Keratinocyte (primary cell): Measurements from ENCODE around the gene PARP3. TPM values are rescaled to one million over a fixed set of nuclear protein-coding genes. Genes with fewer than 3 reads are reported as not detected.

Experiments used
- DNase-seq: peaks from one replicate; pipeline ENCODE4 v3.0.0-alpha.2; 2011; ENCODE audit warnings: low read depth, missing footprints, low spot score
- FAIRE-seq: peaks from 2 replicates; lab custom pipeline; 2011; peaks lifted over from hg19 to GRCh38; lab: Jason Lieb, UNC
- H2AFZ ChIP-seq: 2 replicates; pipeline ENCODE4 v1.6.0; 2012; ENCODE audit warnings: low read length, control low read depth, inconsistent platforms; ENCODE audit not compliant: control insufficient read depth
- H3K27ac ChIP-seq: 2 replicates; pipeline ENCODE4 v1.5.1; 2011; ENCODE audit warnings: low read length; ENCODE audit not compliant: control insufficient read depth, insufficient read depth
- H3K27me3 ChIP-seq: 3 replicates; pipeline ENCODE4 v1.6.0; 2011; ENCODE audit warnings: low read length; ENCODE audit not compliant: control insufficient read depth, insufficient read depth; ENCODE audit errors: extremely low read depth
- H3K36me3 ChIP-seq, 2 experiments: 2 replicates in 1 of 2; 3 replicates in 1 of 2; pipeline ENCODE4 v1.5.1; 2011; ENCODE audit warnings: low read length in 2 of 2, mild to moderate bottlenecking in 1 of 2; ENCODE audit not compliant: control insufficient read depth in 2 of 2, insufficient read depth in 2 of 2; ENCODE audit errors: extremely low read depth in 1 of 2
- H3K4me1 ChIP-seq: 3 replicates; pipeline ENCODE4 v1.5.1; 2011; ENCODE audit warnings: low read length; ENCODE audit not compliant: control insufficient read depth, insufficient read depth; ENCODE audit errors: extremely low read depth
- H3K4me2 ChIP-seq: 3 replicates; pipeline ENCODE4 v1.6.0; 2011; ENCODE audit warnings: low read depth, low read length; ENCODE audit not compliant: control insufficient read depth, insufficient read depth; ENCODE audit errors: extremely low read depth
- H3K4me3 ChIP-seq, 3 experiments: fragments of 200-600 bp in 1 of 3; sonication (generic) in 1 of 3; 2 replicates in 2 of 3; 3 replicates in 1 of 3; pipeline ENCODE4 v1.5.1; 2011 to 2016; ENCODE audit warnings: low read length in 3 of 3, mild to moderate bottlenecking in 3 of 3, control low read depth in 2 of 3, inconsistent platforms in 1 of 3, low read depth in 1 of 3, mixed read lengths in 1 of 3, mixed run types in 1 of 3, moderate library complexity in 1 of 3; ENCODE audit not compliant: control insufficient read depth in 2 of 3, insufficient read depth in 2 of 3; ENCODE audit errors: extremely low read depth in 1 of 3
- H3K79me2 ChIP-seq: 2 replicates; pipeline ENCODE4 v1.6.0; 2012; ENCODE audit warnings: low read length; ENCODE audit not compliant: control insufficient read depth, insufficient read depth
- H3K9ac ChIP-seq: 3 replicates; pipeline ENCODE4 v1.6.0; 2011; ENCODE audit warnings: low read length; ENCODE audit not compliant: control insufficient read depth, insufficient read depth; ENCODE audit errors: extremely low read depth
- H3K9me1 ChIP-seq: 3 replicates; pipeline ENCODE4 v1.6.0; 2011; ENCODE audit warnings: low read length; ENCODE audit not compliant: control insufficient read depth, insufficient read depth; ENCODE audit errors: extremely low read depth
- H3K9me3 ChIP-seq: 2 replicates; pipeline ENCODE4 v1.5.1; 2012; ENCODE audit warnings: low read depth, low read length; ENCODE audit not compliant: control insufficient read depth
- H4K20me1 ChIP-seq: 3 replicates; pipeline ENCODE4 v1.6.0; 2011; ENCODE audit warnings: low read length; ENCODE audit not compliant: control insufficient read depth, insufficient read depth; ENCODE audit errors: extremely low read depth
- EZH2 ChIP-seq: IDR thresholded peaks from one replicate; pipeline ENCODE4 v1.6.1; 2012; ENCODE audit warnings: inconsistent platforms, mild to moderate bottlenecking, low read length, moderate library complexity
- dilution Hi-C: fragments of 300-500 bp; cut with MboI; formaldehyde crosslinking; loops from one replicate; pipeline ENCODE4 v1.7.0; 2020; ENCODE audit warnings: low sequenced_read_pairs; ENCODE audit not compliant: extremely low pct_ligation_motif_present
- polyA plus RNA-seq, 5 experiments: library from polyadenylated mRNA; depleted of rRNA in 3 of 5; stranded (reverse) in 3 of 5; stranded (forward) in 1 of 5; unstranded in 1 of 5; fragments of >200 nt; gene quantifications; 1 replicate in 1 of 5; 2 replicates in 3 of 5; 3 replicates in 1 of 5; pipeline versions ENCODE4 v1.2.1 to v1.2.3, GENCODE V29; 2011 to 2012; ENCODE audit warnings: missing spikeins in 2 of 5, low read depth in 1 of 5, low replicate concordance in 1 of 5
- TF ChIP-seq, protein P1 (sequence below), 3 experiments: IDR thresholded peaks in 1 of 3; conservative IDR thresholded peaks in 1 of 3; optimal IDR thresholded peaks in 1 of 3; 2 replicates in 2 of 3; 3 replicates in 1 of 3; pipeline versions ENCODE3 to v1.5.1; 2011; ENCODE audit warnings: low read length in 3 of 3, mild to moderate bottlenecking in 3 of 3, moderate library complexity in 2 of 3, control low read depth in 1 of 3, inconsistent platforms in 1 of 3; ENCODE audit not compliant: insufficient read depth in 2 of 3; ENCODE audit errors: extremely low read depth in 1 of 3

The PARP3 gene
- polyA plus RNA-seq, 1 donor (not counting 4 experiments of a cell fraction or from before 2014, with no cell fraction given): 6.4 TPM

DNA sequence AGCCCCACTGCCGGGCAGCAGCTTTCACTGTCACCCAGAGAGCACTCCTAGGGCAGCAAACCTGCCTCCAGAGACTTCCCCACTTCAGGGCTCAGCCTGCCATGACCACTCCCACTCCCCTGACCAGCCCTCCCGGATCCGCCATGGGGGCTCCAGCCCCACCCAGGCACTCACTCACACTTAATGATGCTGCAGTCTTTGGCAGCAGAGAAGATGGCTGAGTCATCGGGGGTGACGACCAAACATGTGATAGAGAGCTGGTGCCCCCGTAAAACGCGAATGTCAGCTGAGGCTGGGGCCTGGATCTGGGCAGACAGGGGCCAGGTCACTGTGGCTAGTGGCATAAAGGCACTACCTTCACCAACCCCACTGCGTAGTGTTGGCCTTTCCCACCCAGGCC is 5.1 kb upstream of the PARP3 start:
- Histone ChIP-seq H3K27ac (no peak overlapping the region), H3K4me2 (no peak overlapping the region), H4K20me1 (peaks cover 2% of the 10 kb centered on the region), H3K27me3 (no peaks in the 10 kb centered on the region), H3K9me1 (peaks cover 2% of the 10 kb centered on the region), H3K36me3 (peaks cover 36 to 44% of the 10 kb centered on the region in 2 experiments), H3K4me1 (peaks cover 12% of the 10 kb centered on the region), H3K4me3 (no peak overlapping the region), H3K9ac (no peak overlapping the region), H3K79me2 (peaks cover 30% of the 10 kb centered on the region), H3K9me3 (no peaks in the 10 kb centered on the region), H2AFZ (no peak overlapping the region)
- no peak for DNase-seq
- dilution Hi-C loops: no loop called here
- no peak for FAIRE-seq
- no peak for TF ChIP-seq EZH2
- TF ChIP-seq, protein P1, sequence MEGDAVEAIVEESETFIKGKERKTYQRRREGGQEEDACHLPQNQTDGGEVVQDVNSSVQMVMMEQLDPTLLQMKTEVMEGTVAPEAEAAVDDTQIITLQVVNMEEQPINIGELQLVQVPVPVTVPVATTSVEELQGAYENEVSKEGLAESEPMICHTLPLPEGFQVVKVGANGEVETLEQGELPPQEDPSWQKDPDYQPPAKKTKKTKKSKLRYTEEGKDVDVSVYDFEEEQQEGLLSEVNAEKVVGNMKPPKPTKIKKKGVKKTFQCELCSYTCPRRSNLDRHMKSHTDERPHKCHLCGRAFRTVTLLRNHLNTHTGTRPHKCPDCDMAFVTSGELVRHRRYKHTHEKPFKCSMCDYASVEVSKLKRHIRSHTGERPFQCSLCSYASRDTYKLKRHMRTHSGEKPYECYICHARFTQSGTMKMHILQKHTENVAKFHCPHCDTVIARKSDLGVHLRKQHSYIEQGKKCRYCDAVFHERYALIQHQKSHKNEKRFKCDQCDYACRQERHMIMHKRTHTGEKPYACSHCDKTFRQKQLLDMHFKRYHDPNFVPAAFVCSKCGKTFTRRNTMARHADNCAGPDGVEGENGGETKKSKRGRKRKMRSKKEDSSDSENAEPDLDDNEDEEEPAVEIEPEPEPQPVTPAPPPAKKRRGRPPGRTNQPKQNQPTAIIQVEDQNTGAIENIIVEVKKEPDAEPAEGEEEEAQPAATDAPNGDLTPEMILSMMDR (optimal IDR thresholded peaks at IDR 0.05 in 1 of 3, IDR thresholded peaks at IDR 0.05 in 1 of 3, conservative IDR thresholded peaks at IDR 0.05 in 1 of 3; ENCODE audit: extremely low read depth in 1 of 3, insufficient read depth in 2 of 3, low read length in 3 of 3): no peak

DNA sequence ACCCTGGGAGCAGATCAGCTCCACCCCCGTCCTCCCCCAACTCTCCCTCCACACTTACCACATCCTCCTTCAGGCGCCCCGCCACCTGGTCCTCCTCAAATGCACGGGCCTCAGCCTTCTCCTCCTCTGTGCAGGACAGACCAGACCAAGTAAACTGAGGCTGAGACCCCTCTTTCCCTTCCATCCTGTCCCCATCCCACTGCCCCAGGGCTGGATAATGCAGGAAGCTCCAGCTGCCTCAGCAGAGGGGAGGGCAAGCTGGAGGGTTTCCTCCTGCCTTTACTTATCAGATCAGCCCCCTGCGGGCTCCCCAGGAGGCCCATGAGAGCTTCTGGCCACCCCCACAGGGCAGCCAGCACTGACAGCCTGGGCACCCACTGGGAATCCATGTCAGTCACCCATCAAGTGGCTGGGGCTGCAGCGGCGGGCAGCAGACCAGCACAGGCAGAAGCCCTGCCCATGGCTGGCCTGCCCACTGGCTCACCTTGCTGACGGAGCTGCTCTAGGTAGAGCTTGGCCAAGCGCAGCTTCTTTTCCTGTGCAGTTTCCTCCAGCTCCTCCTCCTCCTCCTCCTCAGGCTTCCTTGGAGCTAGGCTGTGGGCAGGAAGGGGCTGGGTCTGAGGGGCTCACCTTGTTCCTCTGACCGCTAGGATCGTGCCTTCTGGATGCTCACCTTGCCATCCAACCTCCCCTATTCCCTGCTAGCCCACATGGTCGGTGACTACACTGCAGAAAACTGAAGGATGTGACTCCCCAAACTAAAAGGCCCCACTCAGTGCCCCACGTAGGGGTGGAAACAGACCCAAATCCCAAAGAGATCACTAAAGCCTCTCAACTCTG is 4.3 kb upstream of the PARP3 start:
- DNase-seq (no peak), FAIRE-seq (no peak)
- Histone ChIP-seq H2AFZ (no peak overlapping the region), H3K9ac (no peak overlapping the region), H3K4me3 (no peak overlapping the region), H3K4me2 (no peak overlapping the region), H3K27me3 (no peaks in the 10 kb centered on the region), H3K36me3 (peaks cover 36 to 42% of the 10 kb centered on the region in 2 experiments), H3K27ac (no peak overlapping the region), H3K4me1 (peaks cover 19% of the 10 kb centered on the region), H4K20me1 (peaks cover 2% of the 10 kb centered on the region), H3K79me2 (peaks cover 30% of the 10 kb centered on the region), H3K9me1 (peaks cover 2% of the 10 kb centered on the region), H3K9me3 (no peaks in the 10 kb centered on the region)
- dilution Hi-C loops: no loop called here
- TF ChIP-seq, protein P1 (optimal IDR thresholded peaks at IDR 0.05 in 1 of 3, IDR thresholded peaks at IDR 0.05 in 1 of 3, conservative IDR thresholded peaks at IDR 0.05 in 1 of 3; ENCODE audit: extremely low read depth in 1 of 3, insufficient read depth in 2 of 3, low read length in 3 of 3): no peak
- TF ChIP-seq EZH2: no peak
